Measurements from ENCODE around the gene LMAN2. TPM values are rescaled to one million over a fixed set of nuclear protein-coding genes. Genes with fewer than 3 reads are reported as not detected.
"Not testable (repeated sequence)": the region's sequence is repeated elsewhere in the genome, so short reads cannot be mapped to it uniquely, and the experiment has no call there.

The LMAN2 gene
- total RNA-seq, 2 donors from 2014 or later = 136 to 150 TPM

- Mint-ChIP-seq H3K4me1 (ENCODE audit: low read depth in 2 of 2) (peaks cover 29 to 32% of the 10 kb centered on the region in 2 donors), H3K27me3 (no peaks in the 10 kb centered on the region), H3K4me3 (peak within 1 kb of the TSS; percentile 96), H3K9me3 (no peaks in the 10 kb centered on the region), H3K27ac (peak within 1 kb of the TSS; percentile 61 to 71), H3K36me3 (peaks cover under 1% of the 10 kb centered on the region)
- DNase-seq (ENCODE audit: low spot score) = peak; percentile 97
- ATAC-seq = peak; percentile 91 to 93
These were observed 39.5 kb downstream of the LMAN2 start, which contains the start of gene MXD3 for GRCh38 chr5:177311723-177312648. MXD3 (minus strand) TSS chr5:177311898; CDS start chr5:177311830, 68 bp downstream.

- Mint-ChIP-seq H3K36me3 (peaks cover 4% of the 10 kb centered on the region), H3K27ac (peak overlapping the region; percentile 55 to 71), H3K4me1 (ENCODE audit: low read depth in 2 of 2) (peaks cover 35 to 38% of the 10 kb centered on the region in 2 donors), H3K27me3 (no peaks in the 10 kb centered on the region), H3K9me3 (no peaks in the 10 kb centered on the region), H3K4me3 (peak overlapping the region; percentile 96)
- no peak for DNase-seq (ENCODE audit: low spot score)
- peak in 1 of 2 donors; percentile 0 for ATAC-seq
These were observed 40.1 kb downstream of the LMAN2 start for GRCh38 chr5:177311392-177311722.

- H3K27me3 Mint-ChIP-seq = no peaks in the 10 kb centered on the region
- no peaks in the 10 kb centered on the region for H3K9me3 Mint-ChIP-seq
- H3K27ac Mint-ChIP-seq = peak overlapping the region; percentile 55 to 71
- peak overlapping the region; percentile 96 for H3K4me3 Mint-ChIP-seq
- peaks cover 4% of the 10 kb centered on the region for H3K36me3 Mint-ChIP-seq
- ATAC-seq (no peak), DNase-seq (ENCODE audit: low spot score) (peak; percentile 76)
- peaks cover 40 to 43% of the 10 kb centered on the region in 2 donors for H3K4me1 Mint-ChIP-seq (ENCODE audit: low read depth in 2 of 2)
These were observed 40.6 kb downstream of the LMAN2 start for GRCh38 chr5:177310757-177311391.

DNA sequence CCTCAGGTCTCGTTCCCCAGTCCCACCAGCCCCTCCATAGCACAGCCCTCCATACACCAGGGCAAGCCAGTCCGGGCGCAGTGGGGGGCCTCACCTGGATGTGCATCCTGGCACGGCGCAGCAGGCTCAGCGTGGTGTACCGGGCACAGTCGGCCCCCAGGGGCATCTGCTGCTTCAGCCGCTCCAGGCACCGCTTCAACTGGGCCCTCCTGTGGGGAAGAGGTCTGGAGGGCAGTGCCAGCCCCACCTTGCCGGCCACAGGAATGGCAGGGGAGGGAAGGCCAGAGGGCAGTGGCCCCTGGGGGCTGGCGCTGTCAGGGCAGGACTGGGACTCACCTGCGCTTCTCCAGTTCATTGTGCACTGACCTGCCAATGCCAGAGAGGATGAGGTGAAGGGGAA lies 41.1 kb downstream of the LMAN2 start:
- peak overlapping the region; percentile 96 for H3K4me3 Mint-ChIP-seq
- peak overlapping the region; percentile 55 to 71 for H3K27ac Mint-ChIP-seq
- ATAC-seq (no peak), DNase-seq (ENCODE audit: low spot score) (no peak)
- H3K36me3 Mint-ChIP-seq = peaks cover 4% of the 10 kb centered on the region
- H3K27me3 Mint-ChIP-seq = no peaks in the 10 kb centered on the region
- peaks cover 46 to 47% of the 10 kb centered on the region in 2 donors for H3K4me1 Mint-ChIP-seq (ENCODE audit: low read depth in 2 of 2)
- H3K9me3 Mint-ChIP-seq = no peaks in the 10 kb centered on the region

DNA sequence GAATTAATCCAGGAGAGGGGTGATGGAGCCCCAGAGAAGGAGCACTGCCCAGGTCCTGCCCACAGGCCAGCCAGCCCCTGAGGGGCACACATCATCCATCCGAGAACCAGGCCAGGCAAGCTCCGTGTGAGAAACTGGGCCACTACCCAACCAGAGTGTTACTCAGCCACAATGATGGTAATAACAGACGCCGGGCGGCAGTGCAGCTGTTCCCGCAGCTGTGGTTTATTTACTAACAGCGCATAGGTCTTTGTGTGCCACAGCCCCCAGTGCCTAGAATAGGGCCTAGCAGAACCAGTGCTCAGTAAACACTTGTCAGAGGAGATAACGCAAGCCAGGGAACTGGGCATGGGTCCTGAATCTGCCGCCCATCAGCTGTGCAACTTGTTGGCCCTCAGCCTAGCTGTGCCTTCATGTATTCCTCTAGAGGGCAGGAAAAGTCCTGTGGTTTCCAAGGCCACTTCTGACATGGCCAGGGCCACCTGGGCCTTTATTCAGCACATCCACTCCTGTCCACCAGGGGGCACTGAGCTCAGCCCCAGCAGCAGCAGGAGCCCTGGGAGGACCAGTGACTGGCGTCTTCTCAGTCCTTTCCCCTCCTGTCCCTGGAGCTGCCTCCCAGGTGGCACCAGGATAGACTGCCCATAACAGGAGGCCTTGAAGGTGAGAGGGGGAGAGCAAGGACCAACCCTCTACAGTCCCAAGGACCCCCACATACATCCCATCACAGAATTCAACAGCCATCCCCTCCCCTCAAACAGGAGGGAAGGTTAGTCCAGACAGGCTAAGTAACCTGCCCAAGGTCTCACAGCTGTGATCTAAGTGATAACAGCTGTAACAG lies 41.9 kb downstream of the LMAN2 start:
- H3K27me3 Mint-ChIP-seq = no peaks in the 10 kb centered on the region
- DNase-seq (ENCODE audit: low spot score) (peak; percentile 79), ATAC-seq (peak in 1 of 2 donors; percentile 15)
- peak overlapping the region; percentile 71 for H3K4me3 Mint-ChIP-seq
- H3K4me1 Mint-ChIP-seq (ENCODE audit: low read depth in 2 of 2) = peaks cover 53 to 54% of the 10 kb centered on the region in 2 donors
- H3K9me3 Mint-ChIP-seq = no peaks in the 10 kb centered on the region
- peak overlapping the region; percentile 45 to 63 for H3K27ac Mint-ChIP-seq
- peaks cover 4% of the 10 kb centered on the region for H3K36me3 Mint-ChIP-seq

DNA sequence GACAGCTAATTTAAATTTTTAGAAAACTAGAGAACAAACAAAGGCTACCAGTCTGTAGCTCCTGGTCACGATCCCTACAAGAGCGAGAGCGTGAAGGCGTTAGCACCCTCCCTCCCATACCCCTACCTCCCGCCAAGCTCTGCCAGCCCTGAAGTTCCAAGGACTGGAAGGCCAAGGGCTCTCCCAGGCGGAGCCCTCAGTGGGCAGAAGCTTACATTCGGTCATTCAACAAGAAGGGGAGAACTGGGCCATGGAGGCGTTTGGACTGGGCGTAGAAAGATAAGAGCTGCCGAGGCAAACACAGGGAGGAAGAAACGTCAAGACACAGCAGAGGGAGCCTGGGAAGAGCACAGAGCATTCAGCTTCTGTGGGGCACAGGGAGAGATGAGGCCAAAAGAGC lies 42.7 kb downstream of the LMAN2 start:
- H3K9me3 Mint-ChIP-seq = no peaks in the 10 kb centered on the region
- peak overlapping the region; percentile 71 for H3K4me3 Mint-ChIP-seq
- ATAC-seq = no peak
- H3K36me3 Mint-ChIP-seq = peaks cover 4% of the 10 kb centered on the region
- no peak for DNase-seq (ENCODE audit: low spot score)
- no peaks in the 10 kb centered on the region for H3K27me3 Mint-ChIP-seq
- H3K27ac Mint-ChIP-seq = peak overlapping the region; percentile 45 to 63
- peaks cover 57 to 58% of the 10 kb centered on the region in 2 donors for H3K4me1 Mint-ChIP-seq (ENCODE audit: low read depth in 2 of 2)

- Mint-ChIP-seq H3K4me1 (ENCODE audit: low read depth in 2 of 2) (peaks cover 56 to 61% of the 10 kb centered on the region in 2 donors), H3K36me3 (peaks cover 4% of the 10 kb centered on the region), H3K27ac (peak overlapping the region in 1 of 2 donors; percentile 82), H3K27me3 (no peaks in the 10 kb centered on the region), H3K4me3 (no peak overlapping the region), H3K9me3 (no peaks in the 10 kb centered on the region)
- ATAC-seq (no peak), DNase-seq (ENCODE audit: low spot score) (no peak)
These were observed 43.7 kb downstream of the LMAN2 start for GRCh38 chr5:177307544-177308363.

GRCh38 chr5:177306674-177307543 lies 44.6 kb downstream of the LMAN2 start:
- Mint-ChIP-seq H3K9me3 (no peaks in the 10 kb centered on the region), H3K27ac (peak overlapping the region; percentile 82 to 83), H3K27me3 (no peaks in the 10 kb centered on the region), H3K4me1 (ENCODE audit: low read depth in 2 of 2) (peaks cover 59 to 68% of the 10 kb centered on the region in 2 donors), H3K36me3 (peaks cover 4% of the 10 kb centered on the region), H3K4me3 (peak overlapping the region; percentile 96)
- ATAC-seq (peak in 1 of 2 donors; percentile 17), DNase-seq (ENCODE audit: low spot score) (peak; percentile 71)

DNA sequence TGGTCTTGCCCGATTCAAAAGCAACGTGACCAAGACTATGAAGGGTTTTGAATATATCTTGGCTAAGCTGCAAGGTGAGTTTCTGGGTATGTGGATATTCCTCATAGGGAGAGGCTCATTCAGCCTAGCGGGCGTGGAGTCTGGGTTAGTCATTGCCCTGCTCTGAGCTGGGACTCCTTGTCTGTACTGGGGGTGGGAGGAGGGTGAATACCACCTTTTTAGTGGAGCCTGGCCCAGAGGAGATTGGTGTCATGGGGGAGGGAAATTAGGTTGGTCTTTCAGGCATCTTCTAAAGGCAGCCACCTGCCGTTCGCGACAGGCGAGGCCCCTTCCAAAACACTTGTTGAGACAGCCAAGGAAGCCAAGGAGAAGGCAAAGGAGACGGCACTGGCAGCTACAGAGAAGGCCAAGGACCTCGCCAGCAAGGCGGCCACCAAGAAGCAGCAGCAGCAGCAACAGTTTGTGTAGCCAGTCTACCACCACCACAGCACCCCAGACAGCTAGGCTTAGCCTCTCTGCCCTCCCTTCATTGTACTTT lies 45.3 kb downstream of the LMAN2 start:
- not testable (repeated sequence) for DNase-seq (ENCODE audit: low spot score); ATAC-seq; H3K36me3 Mint-ChIP-seq; H3K27me3 Mint-ChIP-seq; H3K9me3 Mint-ChIP-seq
- Mint-ChIP-seq H3K4me3 (peak overlapping the region; percentile 96), H3K27ac (peak overlapping the region; percentile 82 to 83), H3K4me1 (ENCODE audit: low read depth in 2 of 2) (peaks cover 62 to 75% of the 10 kb centered on the region in 2 donors)

GRCh38 chr5:177304392-177305119 lies 46.9 kb downstream of the LMAN2 start:
- H3K36me3 Mint-ChIP-seq = peaks cover 4% of the 10 kb centered on the region
- peak overlapping the region; percentile 96 for H3K4me3 Mint-ChIP-seq
- peaks cover 66 to 78% of the 10 kb centered on the region in 2 donors for H3K4me1 Mint-ChIP-seq (ENCODE audit: low read depth in 2 of 2)
- ATAC-seq = no peak
- H3K9me3 Mint-ChIP-seq = no peaks in the 10 kb centered on the region
- H3K27me3 Mint-ChIP-seq = no peaks in the 10 kb centered on the region
- H3K27ac Mint-ChIP-seq = peak overlapping the region; percentile 82 to 83
- DNase-seq (ENCODE audit: low spot score) = no peak

DNA sequence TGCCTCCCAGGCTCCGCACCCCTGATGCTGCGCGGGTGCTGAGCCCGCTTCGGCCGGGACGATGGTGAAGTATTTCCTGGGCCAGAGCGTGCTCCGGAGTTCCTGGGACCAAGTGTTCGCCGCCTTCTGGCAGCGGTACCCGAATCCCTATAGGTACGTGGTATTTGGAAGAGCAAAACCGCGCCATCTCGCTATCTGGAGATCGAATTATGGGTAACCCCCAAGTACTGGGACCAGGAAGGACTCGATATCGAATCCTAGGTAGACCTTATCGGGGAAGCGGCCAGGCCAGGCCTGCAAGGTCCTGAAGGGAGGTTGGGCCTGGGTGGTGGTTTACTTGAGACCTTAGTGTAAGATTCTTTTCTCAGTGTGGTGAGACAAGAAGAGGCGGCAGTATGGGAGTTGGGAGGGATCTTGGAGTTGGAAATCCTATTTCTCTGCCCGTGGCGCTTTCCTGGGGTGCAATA lies 47.5 kb downstream of the LMAN2 start:
- no peaks in the 10 kb centered on the region for H3K27me3 Mint-ChIP-seq
- ATAC-seq (no peak), DNase-seq (ENCODE audit: low spot score) (no peak)
- H3K9me3 Mint-ChIP-seq = no peaks in the 10 kb centered on the region
- H3K36me3 Mint-ChIP-seq = peaks cover 4% of the 10 kb centered on the region
- peak overlapping the region; percentile 82 to 83 for H3K27ac Mint-ChIP-seq
- peaks cover 65 to 78% of the 10 kb centered on the region in 2 donors for H3K4me1 Mint-ChIP-seq (ENCODE audit: low read depth in 2 of 2)
- H3K4me3 Mint-ChIP-seq = peak overlapping the region; percentile 96
